ENCODE data around the gene TTYH3. TPM values are rescaled to one million over a fixed set of nuclear protein-coding genes. Genes with fewer than 3 reads are reported as not detected.

Gene TTYH3
- total RNA-seq, 2 experiments from 2014 or later: 23.8 to 63.6 TPM

DNA sequence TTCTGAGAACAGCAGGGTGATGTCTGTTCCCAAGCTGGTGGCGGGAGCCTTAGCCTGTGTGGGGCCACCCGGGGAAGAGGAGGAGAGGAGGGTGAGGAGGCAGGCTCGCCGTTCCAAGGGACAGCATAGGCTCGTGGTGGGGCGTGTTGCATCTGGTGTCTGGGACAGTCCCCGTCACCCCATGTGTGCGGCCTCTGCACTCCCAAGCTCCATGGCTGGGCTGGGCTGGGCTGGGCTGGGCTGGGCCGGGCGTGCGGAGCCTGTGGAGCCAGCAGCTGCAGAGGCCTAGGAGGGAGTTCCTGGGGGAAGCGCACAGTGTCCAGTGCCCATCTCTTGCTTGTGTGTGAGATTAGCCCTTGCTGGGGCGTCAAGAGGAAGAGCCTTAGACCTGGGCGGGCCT is 20.9 kb upstream of the TTYH3 start:
- no TSS peak for BruUV-seq (replicated peaks)

DNA sequence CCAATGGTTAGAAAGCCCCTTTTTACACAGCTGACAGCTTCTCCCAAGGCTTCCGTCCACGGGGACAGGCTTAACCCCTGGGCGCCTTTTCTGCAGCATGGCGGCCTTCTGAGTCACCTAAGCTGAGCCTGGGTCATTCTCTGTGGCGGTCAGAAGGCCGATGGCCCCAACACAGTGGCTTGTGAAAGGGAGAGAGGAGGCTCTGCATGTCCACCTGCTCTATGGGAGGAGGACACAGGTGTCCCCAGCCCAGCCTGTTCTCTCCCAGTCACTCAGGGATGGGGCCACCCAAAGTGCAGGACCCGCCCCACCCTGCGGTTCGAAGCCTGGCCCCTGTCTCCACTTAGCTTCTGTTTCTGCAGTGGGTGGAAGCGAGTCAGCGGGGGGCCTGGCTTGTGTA is 20.4 kb upstream of the TTYH3 start:
- peaks cover 26% of the 10 kb centered on the region for H3K4me1 ChIP-seq (ENCODE audit: insufficient read depth, low read length, poor library complexity, severe bottlenecking)
- H4K20me1 ChIP-seq (ENCODE audit: insufficient read depth, low read length): no peaks in the 10 kb centered on the region
- DNase-seq (ENCODE audit: low spot score): no peak
- no peak overlapping the region for H3K27ac ChIP-seq (ENCODE audit: low read depth, low read length, poor library complexity, severe bottlenecking)
- no peaks in the 10 kb centered on the region for H3K9me2 ChIP-seq (ENCODE audit: insufficient read depth, low read length)
- TF ChIP-seq EZH2phosphoT487 (IDR thresholded peaks at IDR 0.05; ENCODE audit: borderline replicate concordance, low read depth, low read length) (no peak), CTCF (conservative IDR thresholded peaks at IDR 0.05; ENCODE audit: low read length) (no peak)
- ChIA-PET CTCF (ENCODE audit: unreplicated experiment) (no interaction called here), POLR2A (no interaction called here)
- no peaks in the 10 kb centered on the region for H3K79me2 ChIP-seq (ENCODE audit: insufficient read depth, low read depth, low read length)
- no TSS peak for BruUV-seq (replicated peaks)
- H3K9me3 ChIP-seq (ENCODE audit: low read length): no peaks in the 10 kb centered on the region
- no peak overlapping the region for H2AFZ ChIP-seq (ENCODE audit: low read length)
- no peak overlapping the region for H3K4me2 ChIP-seq (ENCODE audit: low read length)
- intact Hi-C loops (cut with micrococcal nuclease; ENCODE audit: unreplicated experiment): loop anchor here (5.0 kb wide), 1 partner anchor 44 kb away; no protein-coding TSS in a partner anchor
- no peaks in the 10 kb centered on the region for H3K36me3 ChIP-seq (ENCODE audit: insufficient read depth, low read length)
- H3K4me3 ChIP-seq (ENCODE audit: low read depth, low read length, poor library complexity, severe bottlenecking): no peak overlapping the region

More for the DNA sequence above, 20.9 kb upstream of the TTYH3 start:
- Histone ChIP-seq H3K27ac (ENCODE audit: low read depth, low read length, poor library complexity, severe bottlenecking) (no peak overlapping the region), H3K4me2 (ENCODE audit: low read length) (no peak overlapping the region), H3K9me2 (ENCODE audit: insufficient read depth, low read length) (no peaks in the 10 kb centered on the region), H3K4me1 (ENCODE audit: insufficient read depth, low read length, poor library complexity, severe bottlenecking) (peaks cover 26% of the 10 kb centered on the region), H3K79me2 (ENCODE audit: insufficient read depth, low read depth, low read length) (no peaks in the 10 kb centered on the region), H2AFZ (ENCODE audit: low read length) (no peak overlapping the region), H3K9me3 (ENCODE audit: low read length) (no peaks in the 10 kb centered on the region), H3K36me3 (ENCODE audit: insufficient read depth, low read length) (no peaks in the 10 kb centered on the region), H4K20me1 (ENCODE audit: insufficient read depth, low read length) (no peaks in the 10 kb centered on the region), H3K4me3 (ENCODE audit: low read depth, low read length, poor library complexity, severe bottlenecking) (no peak overlapping the region)
- TF ChIP-seq EZH2phosphoT487 (IDR thresholded peaks at IDR 0.05; ENCODE audit: borderline replicate concordance, low read depth, low read length) (no peak), CTCF (conservative IDR thresholded peaks at IDR 0.05; ENCODE audit: low read length) (no peak)
- intact Hi-C loops (cut with micrococcal nuclease; ENCODE audit: unreplicated experiment): loop anchor here (5.0 kb wide), 1 partner anchor 44 kb away; no protein-coding TSS in a partner anchor
- DNase-seq (ENCODE audit: low spot score): no peak
- POLR2A ChIA-PET: no interaction called here
- CTCF ChIA-PET (ENCODE audit: unreplicated experiment): no interaction called here

- no peaks in the 10 kb centered on the region for H3K9me2 ChIP-seq (ENCODE audit: insufficient read depth, low read length)
- no peak overlapping the region for H3K27ac ChIP-seq (ENCODE audit: low read depth, low read length, poor library complexity, severe bottlenecking)
- no peaks in the 10 kb centered on the region for H3K9me3 ChIP-seq (ENCODE audit: low read length)
- no peaks in the 10 kb centered on the region for H4K20me1 ChIP-seq (ENCODE audit: insufficient read depth, low read length)
- H3K79me2 ChIP-seq (ENCODE audit: insufficient read depth, low read depth, low read length): no peaks in the 10 kb centered on the region
- H3K36me3 ChIP-seq (ENCODE audit: insufficient read depth, low read length): no peaks in the 10 kb centered on the region
- peaks cover 26% of the 10 kb centered on the region for H3K4me1 ChIP-seq (ENCODE audit: insufficient read depth, low read length, poor library complexity, severe bottlenecking)
- POLR2A ChIA-PET: interaction anchor here (0.5 to 1.4 kb wide), 2 partner anchors 10 to 83 kb away, joined by 3 read pairs; no protein-coding TSS in a partner anchor
- DNase-seq (ENCODE audit: low spot score): no peak
- CTCF ChIA-PET (ENCODE audit: unreplicated experiment): no interaction called here
- no peak overlapping the region for H3K4me3 ChIP-seq (ENCODE audit: low read depth, low read length, poor library complexity, severe bottlenecking)
- H2AFZ ChIP-seq (ENCODE audit: low read length): no peak overlapping the region
- H3K4me2 ChIP-seq (ENCODE audit: low read length): no peak overlapping the region
- intact Hi-C loops (cut with micrococcal nuclease; ENCODE audit: unreplicated experiment): loop anchor here (2.0 to 5.0 kb wide), 2 partner anchors 33 to 45 kb away; no protein-coding TSS in a partner anchor
- TF ChIP-seq EZH2phosphoT487 (IDR thresholded peaks at IDR 0.05; ENCODE audit: borderline replicate concordance, low read depth, low read length) (no peak), CTCF (conservative IDR thresholded peaks at IDR 0.05; ENCODE audit: low read length) (no peak)
- no TSS peak for BruUV-seq (replicated peaks)
These were observed 19.9 kb upstream of the TTYH3 start for GRCh38 chr7:2611922-2612321.

Measured in OCI-LY7 (cell line).